ENCODE results near the gene SLAMF7.

DNA sequence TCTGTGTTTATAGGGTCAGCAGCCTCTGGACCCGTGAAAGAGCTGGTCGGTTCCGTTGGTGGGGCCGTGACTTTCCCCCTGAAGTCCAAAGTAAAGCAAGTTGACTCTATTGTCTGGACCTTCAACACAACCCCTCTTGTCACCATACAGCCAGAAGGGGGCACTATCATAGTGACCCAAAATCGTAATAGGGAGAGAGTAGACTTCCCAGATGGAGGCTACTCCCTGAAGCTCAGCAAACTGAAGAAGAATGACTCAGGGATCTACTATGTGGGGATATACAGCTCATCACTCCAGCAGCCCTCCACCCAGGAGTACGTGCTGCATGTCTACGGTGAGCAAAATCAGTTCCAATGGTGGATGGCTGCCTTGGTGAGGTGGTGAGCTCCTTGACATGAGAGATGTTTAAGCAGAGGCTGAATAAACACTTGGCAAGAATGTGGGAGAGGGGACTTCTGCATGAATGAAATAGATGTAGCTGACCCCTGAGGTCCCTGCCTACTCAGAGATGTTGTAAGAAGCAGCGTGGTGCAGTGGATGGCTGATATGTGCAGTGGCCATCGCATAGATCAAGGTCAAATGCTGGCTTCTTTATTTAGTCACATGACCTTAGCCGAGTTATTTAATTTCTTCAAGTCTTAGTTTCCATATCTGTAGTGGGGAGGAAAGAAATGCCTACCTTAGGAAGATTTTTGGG is 9.3 kb downstream of the SLAMF7 start:
- TF ChIP-seq, protein P1, sequence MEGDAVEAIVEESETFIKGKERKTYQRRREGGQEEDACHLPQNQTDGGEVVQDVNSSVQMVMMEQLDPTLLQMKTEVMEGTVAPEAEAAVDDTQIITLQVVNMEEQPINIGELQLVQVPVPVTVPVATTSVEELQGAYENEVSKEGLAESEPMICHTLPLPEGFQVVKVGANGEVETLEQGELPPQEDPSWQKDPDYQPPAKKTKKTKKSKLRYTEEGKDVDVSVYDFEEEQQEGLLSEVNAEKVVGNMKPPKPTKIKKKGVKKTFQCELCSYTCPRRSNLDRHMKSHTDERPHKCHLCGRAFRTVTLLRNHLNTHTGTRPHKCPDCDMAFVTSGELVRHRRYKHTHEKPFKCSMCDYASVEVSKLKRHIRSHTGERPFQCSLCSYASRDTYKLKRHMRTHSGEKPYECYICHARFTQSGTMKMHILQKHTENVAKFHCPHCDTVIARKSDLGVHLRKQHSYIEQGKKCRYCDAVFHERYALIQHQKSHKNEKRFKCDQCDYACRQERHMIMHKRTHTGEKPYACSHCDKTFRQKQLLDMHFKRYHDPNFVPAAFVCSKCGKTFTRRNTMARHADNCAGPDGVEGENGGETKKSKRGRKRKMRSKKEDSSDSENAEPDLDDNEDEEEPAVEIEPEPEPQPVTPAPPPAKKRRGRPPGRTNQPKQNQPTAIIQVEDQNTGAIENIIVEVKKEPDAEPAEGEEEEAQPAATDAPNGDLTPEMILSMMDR (IDR thresholded peaks at IDR 0.05): no peak
- no peak for TF ChIP-seq POLR2AphosphoS5 (IDR thresholded peaks at IDR 0.05)
- no peak for TF ChIP-seq POLR2A (IDR thresholded peaks at IDR 0.05)

Data from breast epithelium (tissue), 3 donors.